IMR-90 (cell line): ENCODE measurements around the gene PSMC3. TPM values are rescaled to one million over a fixed set of nuclear protein-coding genes. Genes with fewer than 3 reads are reported as not detected.

Experiments
- ATAC-seq: fragments of 200-7000 bp; cut with Tn5 transposase; 2 replicates; pipeline ENCODE4 v1.9.1; 2020; ENCODE audit warnings: low read depth, mild to moderate bottlenecking, moderate library complexity
- BruUV-seq: library from RNA; stranded (reverse); fragments of 400-500 nt; replicated peaks from 2 replicates; lab custom pipeline; 2021; lab: Mats Ljungman, UMichigan
- CTCF ChIA-PET: fragments of 300-600 bp; formaldehyde crosslinking; extraction: SDS; loops from one replicate; lab custom pipeline; 2021; ENCODE audit warnings: antibody characterized with exemption; lab: Yijun Ruan, JAX
- POLR2A ChIA-PET: fragments of 300-600 bp; sonication (Branson Sonifier 250); formaldehyde crosslinking; loops from one replicate; lab custom pipeline; 2022; ENCODE audit warnings: antibody characterized with exemption; ENCODE audit not compliant: unreplicated experiment; lab: Charles Lee
- DNase-seq: peaks from one replicate; pipeline ENCODE4 v3.0.0; 2013
- H2AFZ ChIP-seq: replicated peaks from 2 replicates; pipeline ENCODE3; 2013; ENCODE audit warnings: low read length, mild to moderate bottlenecking; ENCODE audit not compliant: poor library complexity
- H2AK5ac ChIP-seq: 2 replicates; pipeline ENCODE4 v1.6.1; 2013; ENCODE audit warnings: low read depth, low read length, inconsistent platforms
- H2AK9ac ChIP-seq: replicated peaks from 2 replicates; pipeline ENCODE3; 2013; ENCODE audit warnings: mild to moderate bottlenecking, low read depth, low read length, moderate library complexity; ENCODE audit not compliant: poor library complexity
- H2BK120ac ChIP-seq: 2 replicates; pipeline ENCODE4 v1.6.1; 2013; ENCODE audit warnings: low read depth, low read length, inconsistent platforms
- H2BK15ac ChIP-seq: 3 replicates; pipeline ENCODE4 v1.6.1; 2013; ENCODE audit warnings: low read depth, low read length, inconsistent platforms
- H2BK20ac ChIP-seq: 2 replicates; pipeline ENCODE4 v1.6.1; 2013; ENCODE audit warnings: low read depth, mild to moderate bottlenecking, inconsistent platforms, low read length, moderate library complexity
- H2BK5ac ChIP-seq: 2 replicates; pipeline ENCODE4 v1.6.1; 2013; ENCODE audit warnings: mild to moderate bottlenecking, low read depth, low read length, inconsistent platforms; ENCODE audit not compliant: poor library complexity, severe bottlenecking
- H3K14ac ChIP-seq: replicated peaks from 2 replicates; pipeline ENCODE4 v1.6.1; 2013; ENCODE audit warnings: low read depth, low read length, inconsistent platforms
- H3K18ac ChIP-seq: 2 replicates; pipeline ENCODE4 v1.6.1; 2013; ENCODE audit warnings: low read depth, low read length, control low read depth
- H3K23ac ChIP-seq: 2 replicates; pipeline ENCODE4 v1.6.1; 2013; ENCODE audit warnings: low read depth, low read length, inconsistent platforms
- H3K27ac ChIP-seq: 2 replicates; pipeline ENCODE4 v1.5.1; 2013; ENCODE audit warnings: mild to moderate bottlenecking, control low read depth, low read length; ENCODE audit not compliant: insufficient read depth
- H3K27me3 ChIP-seq: 2 replicates; pipeline ENCODE4 v1.6.1; 2013; ENCODE audit warnings: low read length; ENCODE audit not compliant: control insufficient read depth, insufficient read depth
- H3K36me3 ChIP-seq: 2 replicates; pipeline ENCODE4 v1.6.1; 2013; ENCODE audit warnings: low read length, mixed read lengths; ENCODE audit not compliant: control insufficient read depth, insufficient read depth
- H3K4ac ChIP-seq: 2 replicates; pipeline ENCODE4 v1.6.1; 2013; ENCODE audit warnings: low read depth, low read length, inconsistent platforms
- H3K4me1 ChIP-seq: 2 replicates; pipeline ENCODE4 v1.6.1; 2013; ENCODE audit warnings: low read length, mixed read lengths; ENCODE audit not compliant: control insufficient read depth, insufficient read depth
- H3K4me2 ChIP-seq: 2 replicates; pipeline ENCODE4 v1.6.1; 2013; ENCODE audit warnings: low read depth, mild to moderate bottlenecking, control low read depth, low read length, moderate library complexity
- H3K4me3 ChIP-seq: 2 replicates; pipeline ENCODE4 v1.5.1; 2013; ENCODE audit warnings: low read depth, mild to moderate bottlenecking, control low read depth, low read length, moderate library complexity; ENCODE audit not compliant: insufficient read depth
- H3K56ac ChIP-seq: 2 replicates; pipeline ENCODE4 v1.6.1; 2013; ENCODE audit warnings: low read length, inconsistent platforms; ENCODE audit not compliant: insufficient read depth; ENCODE audit errors: extremely low read depth
- H3K79me1 ChIP-seq, 2 experiments: 2 replicates each; pipeline ENCODE4 v1.6.1; 2013; ENCODE audit warnings: low read length in 2 of 2, inconsistent platforms in 1 of 2, low read depth in 1 of 2
- H3K9ac ChIP-seq: 2 replicates; pipeline ENCODE4 v1.6.1; 2013; ENCODE audit warnings: low read depth, low read length, control low read depth
- H3K9me1 ChIP-seq: 2 replicates; pipeline ENCODE4 v1.6.1; 2013; ENCODE audit warnings: low read length, inconsistent platforms; ENCODE audit not compliant: insufficient read depth
- H3K9me3 ChIP-seq: 2 replicates; pipeline ENCODE4 v1.6.1; 2013; ENCODE audit warnings: low read length; ENCODE audit not compliant: control insufficient read depth, insufficient read depth
- H4K20me1 ChIP-seq: 2 replicates; pipeline ENCODE4 v1.6.1; 2013; ENCODE audit warnings: low read length, inconsistent platforms; ENCODE audit not compliant: insufficient read depth
- H4K5ac ChIP-seq: 2 replicates; pipeline ENCODE4 v1.6.1; 2013; ENCODE audit warnings: mild to moderate bottlenecking, low read depth, low read length, control low read depth
- H4K8ac ChIP-seq, 2 experiments: 2 replicates each; pipeline ENCODE4 v1.6.1; 2013; ENCODE audit warnings: low read depth in 2 of 2, low read length in 2 of 2, control low read depth in 1 of 2, inconsistent platforms in 1 of 2
- H4K91ac ChIP-seq: 2 replicates; pipeline ENCODE4 v1.6.1; 2013; ENCODE audit warnings: low read depth, low read length, inconsistent platforms; ENCODE audit not compliant: insufficient read depth
- BHLHE40 ChIP-seq: fragments of 150-350 bp; IDR thresholded peaks from 2 replicates; pipeline ENCODE4 v1.6.1; 2016; ENCODE audit warnings: mild to moderate bottlenecking, low read depth, low read length
- CEBPB ChIP-seq: IDR thresholded peaks from 2 replicates; pipeline ENCODE4 v1.6.1; 2012; ENCODE audit warnings: low read depth, low read length, improper control_type of control experiment
- CHD1 ChIP-seq: IDR thresholded peaks from 2 replicates; pipeline ENCODE4 v1.6.1; 2012; ENCODE audit warnings: low read depth, low read length, improper control_type of control experiment
- CTCF ChIP-seq: conservative IDR thresholded peaks from 2 replicates; pipeline ENCODE4 v1.5.1; 2012; ENCODE audit warnings: mild to moderate bottlenecking, low read depth, low read length, improper control_type of control experiment
- FOS ChIP-seq: fragments of 150-350 bp; IDR thresholded peaks from 2 replicates; pipeline ENCODE4 v1.6.1; 2016; ENCODE audit warnings: low read depth, low read length
- MAFK ChIP-seq: IDR thresholded peaks from 2 replicates; pipeline ENCODE4 v1.6.1; 2012; ENCODE audit warnings: low read depth, low read length, improper control_type of control experiment
- MAZ ChIP-seq: IDR thresholded peaks from 2 replicates; pipeline ENCODE4 v1.6.1; 2012; ENCODE audit warnings: low read depth, mild to moderate bottlenecking, low read length, improper control_type of control experiment, moderate library complexity, borderline replicate concordance
- MXI1 ChIP-seq: IDR thresholded peaks from 2 replicates; pipeline ENCODE4 v1.6.1; 2012; ENCODE audit warnings: low read depth, mild to moderate bottlenecking, low read length, moderate library complexity, borderline replicate concordance
- NFE2L2 ChIP-seq: fragments of 150-350 bp; IDR thresholded peaks from 2 replicates; pipeline ENCODE4 v1.6.1; 2016; ENCODE audit warnings: low read depth, mild to moderate bottlenecking, low read length
- POLR2A ChIP-seq: IDR thresholded peaks from 2 replicates; pipeline ENCODE4 v1.6.1; 2012; ENCODE audit warnings: mild to moderate bottlenecking, low read depth, low read length
- RAD21 ChIP-seq: IDR thresholded peaks from 2 replicates; pipeline ENCODE4 v1.6.1; 2012; ENCODE audit warnings: low read length, improper control_type of control experiment
- RCOR1 ChIP-seq: IDR thresholded peaks from 2 replicates; pipeline ENCODE4 v1.6.1; 2012; ENCODE audit warnings: mild to moderate bottlenecking, low read length, improper control_type of control experiment; ENCODE audit not compliant: insufficient replicate concordance
- RFX5 ChIP-seq: IDR thresholded peaks from 2 replicates; pipeline ENCODE4 v1.8.0; 2012; ENCODE audit warnings: low read depth, mild to moderate bottlenecking, low read length, moderate library complexity
- SMC3 ChIP-seq: fragments of 150-350 bp; IDR thresholded peaks from 2 replicates; pipeline ENCODE4 v1.6.1; 2016; ENCODE audit warnings: low read depth, mild to moderate bottlenecking, antibody characterized with exemption, low read length, moderate library complexity
- USF2 ChIP-seq: fragments of 150-350 bp; IDR thresholded peaks from 2 replicates; pipeline ENCODE4 v1.6.1; 2017; ENCODE audit warnings: mild to moderate bottlenecking, antibody characterized with exemption, low read length, low read depth
- WGBS, 2 experiments: methylation state at CpG; one replicate each; pipeline versions ENCODE4 v1.1.5 to v1.1.7; 2013; ENCODE audit warnings: missing lambda C conversion rate in 2 of 2; ENCODE audit not compliant: insufficient read length in 1 of 2; ENCODE audit errors: extremely low coverage in 2 of 2; 5-methylcytosine and 5-hydroxymethylcytosine counted together
- dilution Hi-C: fragments of 300-500 bp; cut with HindIII; formaldehyde crosslinking; loops from one replicate; pipeline ENCODE4 v1.14.3; 2018; ENCODE audit warnings: low sequenced_read_pairs; ENCODE audit not compliant: unreplicated experiment
- in situ Hi-C: fragments of 300-500 bp; cut with MboI; formaldehyde crosslinking; loops from 3 replicates; pipeline ENCODE4 v1.14.3; 2019; ENCODE audit warnings: low sequenced_read_pairs, inconsistent platforms, mixed read lengths
- intact Hi-C: fragments of 100-400 bp; cut with micrococcal nuclease; formaldehyde crosslinking; loops from 2 replicates; pipeline ENCODE4 v1.10.0; 2022
- polyA plus RNA-seq, 3 experiments: library from polyadenylated mRNA; depleted of rRNA; stranded (reverse); fragments of >200 nt; gene quantifications; 2 replicates each; pipeline ENCODE4 v1.2.3, GENCODE V29; 2012; ENCODE audit warnings: low replicate concordance in 1 of 3
- total RNA-seq: library from RNA; depleted of rRNA; stranded (reverse); fragments of >200 nt; gene quantifications from 2 replicates; pipeline ENCODE4 v1.2.3, GENCODE V29; 2012
- TF ChIP-seq, protein P1 (sequence below): fragments of 150-350 bp; IDR thresholded peaks from 2 replicates; pipeline ENCODE4 v1.6.1; 2016; ENCODE audit warnings: low read depth, mild to moderate bottlenecking, low read length, moderate library complexity, borderline replicate concordance

Gene PSMC3
- total and polyA plus RNA-seq, 2 of the 4 experiments (the other 2 are of a cell fraction) = 238 to 253 TPM

DNA sequence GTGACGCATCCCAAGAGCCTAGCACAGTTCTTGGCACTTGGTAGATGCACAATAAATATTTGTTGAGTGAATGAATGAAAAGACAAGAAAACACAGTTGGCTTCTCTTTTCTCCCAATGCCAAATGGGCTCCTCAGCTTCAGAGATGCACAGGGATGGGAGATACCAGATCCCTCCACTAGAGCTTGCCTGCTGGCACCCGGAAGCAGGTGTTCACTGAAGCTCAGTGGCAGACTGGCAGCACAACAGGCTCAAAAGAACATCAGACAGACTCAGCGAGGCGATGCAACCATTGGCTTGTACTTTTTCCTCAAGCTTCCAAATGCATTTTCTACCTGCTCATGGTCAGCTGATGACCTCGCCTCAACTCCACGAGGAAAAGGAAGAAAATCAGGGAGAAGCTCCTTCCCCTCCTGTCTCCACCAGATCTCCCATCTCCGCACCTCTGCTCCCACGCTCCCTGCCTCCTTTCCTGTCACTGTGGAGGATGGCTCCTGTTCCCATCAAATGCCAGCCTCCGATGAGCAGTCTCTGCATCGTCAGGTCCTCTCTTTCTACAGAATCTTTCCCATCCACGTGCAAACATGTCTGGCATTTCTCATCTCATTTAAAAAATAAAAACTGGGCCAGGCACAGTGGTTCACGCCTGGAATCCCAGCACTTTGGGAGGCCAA is 16.9 kb upstream of the PSMC3 start:
- Histone ChIP-seq H4K5ac (no peak overlapping the region), H2BK120ac (no peak overlapping the region), H3K56ac (no peak overlapping the region), H3K9me1 (no peaks in the 10 kb centered on the region; the same call in 1 of the 2 replicates), H3K14ac (no peak overlapping the region), H3K36me3 (no peaks in the 10 kb centered on the region), H4K91ac (no peak overlapping the region), H3K4me1 (no peaks in the 10 kb centered on the region), H3K4ac (no peak overlapping the region), H3K4me3 (no peak overlapping the region), H3K27ac (no peak overlapping the region), H3K79me1 (no peaks in the 10 kb centered on the region), H2BK20ac (no peak overlapping the region), H2AK5ac (no peak overlapping the region), H3K27me3 (no peaks in the 10 kb centered on the region), H3K9ac (no peak overlapping the region), H2AK9ac (no peak overlapping the region), H4K20me1 (no peaks in the 10 kb centered on the region), H3K23ac (no peak overlapping the region), H3K18ac (no peak overlapping the region), H2BK15ac (no peak overlapping the region), H3K4me2 (no peak overlapping the region), H3K9me3 (no peaks in the 10 kb centered on the region), H4K8ac (no peak overlapping the region), H2BK5ac (no peak overlapping the region), H2AFZ (no peak overlapping the region)
- ChIA-PET POLR2A (no interaction called here), CTCF (no interaction called here)
- dilution Hi-C loops (no loop called here), intact Hi-C loops (no loop called here), in situ Hi-C loops (no loop called here)
- 83% methylated on average over 9 of the region's 12 CpGs; no CpG with 5 or more reads in 1 of the 2 experiments for WGBS, 2 experiments
- no peak for TF ChIP-seq FOS
- TF ChIP-seq RFX5 = no peak
- no peak for TF ChIP-seq SMC3
- no peak for TF ChIP-seq MAZ
- TF ChIP-seq CTCF = no peak
- TF ChIP-seq MAFK = no peak
- TF ChIP-seq MXI1 = no peak
- no peak for TF ChIP-seq CHD1
- no peak for TF ChIP-seq NFE2L2
- TF ChIP-seq POLR2A = no peak
- TF ChIP-seq CEBPB = no peak
- no peak for TF ChIP-seq BHLHE40
- no peak for TF ChIP-seq USF2
- no peak for TF ChIP-seq RAD21
- TF ChIP-seq, protein P1, sequence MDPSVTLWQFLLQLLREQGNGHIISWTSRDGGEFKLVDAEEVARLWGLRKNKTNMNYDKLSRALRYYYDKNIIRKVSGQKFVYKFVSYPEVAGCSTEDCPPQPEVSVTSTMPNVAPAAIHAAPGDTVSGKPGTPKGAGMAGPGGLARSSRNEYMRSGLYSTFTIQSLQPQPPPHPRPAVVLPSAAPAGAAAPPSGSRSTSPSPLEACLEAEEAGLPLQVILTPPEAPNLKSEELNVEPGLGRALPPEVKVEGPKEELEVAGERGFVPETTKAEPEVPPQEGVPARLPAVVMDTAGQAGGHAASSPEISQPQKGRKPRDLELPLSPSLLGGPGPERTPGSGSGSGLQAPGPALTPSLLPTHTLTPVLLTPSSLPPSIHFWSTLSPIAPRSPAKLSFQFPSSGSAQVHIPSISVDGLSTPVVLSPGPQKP = no peak
- TF ChIP-seq RCOR1 = no peak
- ATAC-seq (no peak), DNase-seq (no peak)
- BruUV-seq = no TSS peak
